Esophagus squamous epithelium (tissue), 5 donors: Measurements from ENCODE around the gene PIN1. TPM values are rescaled to one million over a fixed set of nuclear protein-coding genes. Genes with fewer than 3 reads are reported as not detected.

ENCODE experiments used
- DNase-seq: peaks from one replicate; lab custom pipeline; 2025; lab: John Stamatoyannopoulos, UW
- H3K27ac ChIP-seq, 4 donors: fragments of 200-600 bp; sonication (generic); one replicate each; pipeline ENCODE4 v1.5.1; 2016 to 2019; ENCODE audit warnings: mild to moderate bottlenecking in 1 of 4
- H3K27me3 ChIP-seq, 4 donors: fragments of 200-600 bp; sonication (generic); 1 replicate in 3 of 4; 2 replicates in 1 of 4; pipeline versions ENCODE4 v1.5.1 to v1.6.0; 2017 to 2021; ENCODE audit warnings: antibody characterized with exemption in 1 of 4
- H3K36me3 ChIP-seq, 3 donors: fragments of 200-600 bp; sonication (generic); one replicate each; pipeline ENCODE4 v1.5.1; 2016 to 2019
- H3K4me1 ChIP-seq, 3 donors: fragments of 200-600 bp; sonication (generic); one replicate each; pipeline ENCODE4 v1.5.1; 2017 to 2019
- H3K4me3 ChIP-seq, 4 donors: fragments of 200-600 bp; sonication (generic); 1 replicate in 3 of 4; 2 replicates in 1 of 4; pipeline ENCODE4 v1.5.1; 2016 to 2019; ENCODE audit warnings: mild to moderate bottlenecking in 2 of 4, moderate library complexity in 1 of 4
- H3K9me3 ChIP-seq, 3 donors: fragments of 200-600 bp; sonication (generic); one replicate each; pipeline ENCODE4 v1.5.1; 2016 to 2019
- POLR2A ChIP-seq, 4 donors: fragments of 450-650 bp; IDR thresholded peaks; one replicate each; pipeline ENCODE4 v1.6.1; 2017; ENCODE audit warnings: antibody characterized with exemption in 4 of 4, mild to moderate bottlenecking in 4 of 4, moderate library complexity in 3 of 4
- WGBS, 2 donors: methylation state at CpG; one replicate each; pipeline ENCODE4 v1.1.5; 2018; 5-methylcytosine and 5-hydroxymethylcytosine counted together
- intact Hi-C: fragments of 100-400 bp; cut with DNase I; formaldehyde crosslinking; loops from one replicate; pipeline ENCODE4 v1.15.0; 2022
- total RNA-seq, 4 donors: library from RNA; depleted of rRNA; stranded (reverse); fragments of >200 nt; gene quantifications; one replicate each; pipeline ENCODE4 v1.1.0, GENCODE V29; 2016
- TF ChIP-seq, protein P1 (sequence below), 6 experiments: fragments of 450-650 bp in 4 of 6; fragments of 200-600 bp in 2 of 6; sonication (generic) in 2 of 6; IDR thresholded peaks; one replicate each; pipeline ENCODE4 v1.5.1; 2016 to 2019; ENCODE audit warnings: antibody characterized with exemption in 6 of 6, mild to moderate bottlenecking in 4 of 6, moderate library complexity in 4 of 6
- donor health status: DM: yes; HTN: yes; CAD: no.

PIN1 gene
- total RNA-seq, 4 donors from 2014 or later, result 61.1 to 77.1 (median 67.6) TPM

DNA sequence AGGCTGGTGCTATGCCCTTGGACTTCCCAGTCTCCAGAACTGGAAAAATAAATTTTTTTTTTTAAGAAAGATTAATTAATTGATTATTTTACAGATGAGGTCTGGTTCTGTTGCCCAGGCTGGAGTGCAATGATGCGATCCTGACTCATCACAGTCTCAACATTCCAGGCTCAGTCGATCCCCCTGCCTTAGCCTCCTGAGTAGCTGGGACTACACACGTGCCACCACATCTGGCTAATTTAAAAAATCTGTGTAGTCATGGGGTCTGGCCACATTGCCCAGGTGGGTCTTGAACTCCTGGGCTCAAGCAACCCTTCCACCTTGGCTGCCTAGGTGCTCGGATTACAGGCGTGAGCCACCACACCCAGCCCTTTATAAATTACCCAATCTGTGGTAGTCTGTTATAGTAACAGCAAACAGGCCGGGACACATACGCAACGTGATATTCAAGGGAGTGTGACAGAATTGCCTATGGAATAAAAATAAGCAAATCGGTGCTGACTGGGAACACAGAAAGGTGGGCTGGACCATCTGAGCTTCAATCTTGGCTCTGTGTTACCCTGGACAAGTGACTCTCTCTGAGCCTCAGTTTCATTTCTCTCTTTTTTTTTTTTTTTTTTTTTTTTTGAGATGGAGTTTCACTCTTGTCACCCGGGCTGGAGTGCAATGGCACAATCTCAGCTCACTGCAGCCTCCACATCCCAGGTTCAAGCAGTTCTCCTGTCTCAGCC, 42.8 kb downstream of the PIN1 start:
- WGBS, 2 donors, result 52 to 71% methylated on average over 10 of the region's 10 CpGs
- intact Hi-C loops, result no loop called here

DNA sequence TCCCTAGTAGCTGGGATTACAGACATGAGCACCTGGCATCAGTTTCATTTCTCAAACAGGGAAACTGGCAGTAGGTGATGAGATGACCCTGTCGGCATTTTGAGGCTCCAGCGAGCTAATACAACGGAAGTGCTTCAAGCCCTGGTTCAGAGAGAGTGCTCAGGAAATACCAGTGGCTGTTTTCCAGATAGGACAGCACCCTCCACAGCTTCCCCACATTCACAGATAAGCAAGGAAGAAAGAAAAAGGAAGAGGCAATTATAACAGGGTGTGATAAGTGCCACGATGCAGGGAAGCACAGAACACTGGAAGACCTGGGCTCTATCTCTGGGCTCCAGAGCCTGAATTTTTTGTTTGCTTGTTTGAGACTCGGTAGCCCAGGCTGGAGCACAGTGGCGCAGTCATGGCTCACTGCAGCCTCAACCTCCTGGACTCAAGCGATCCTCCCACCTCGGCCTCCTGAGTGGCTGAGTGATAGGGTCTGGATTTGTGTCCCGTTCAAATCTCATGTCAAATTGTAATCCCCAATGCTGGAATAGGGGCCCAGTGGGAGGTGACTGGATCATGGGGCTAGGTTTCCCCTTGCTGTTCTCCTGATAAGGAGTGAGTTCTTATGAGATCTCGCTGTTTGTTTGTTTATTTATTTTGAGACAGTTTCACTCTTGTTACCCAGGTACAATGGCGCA, 43.5 kb downstream of the PIN1 start:
- Histone ChIP-seq H3K27me3 (peaks cover 0 to 3% (median 0%) of the 10 kb centered on the region in 4 donors), H3K27ac (no peak overlapping the region), H3K36me3 (no peaks in the 10 kb centered on the region), H3K4me3 (no peak overlapping the region), H3K9me3 (no peaks in the 10 kb centered on the region), H3K4me1 (peaks cover 0 to 11% (median 9%) of the 10 kb centered on the region in 3 donors)
- DNase-seq, result no peak
- WGBS, 2 donors, result 78 to 80% methylated on average over 9 to 11 of the region's 11 CpGs
- no peak for TF ChIP-seq POLR2A (IDR thresholded peaks at IDR 0.05)
- TF ChIP-seq, protein P1, sequence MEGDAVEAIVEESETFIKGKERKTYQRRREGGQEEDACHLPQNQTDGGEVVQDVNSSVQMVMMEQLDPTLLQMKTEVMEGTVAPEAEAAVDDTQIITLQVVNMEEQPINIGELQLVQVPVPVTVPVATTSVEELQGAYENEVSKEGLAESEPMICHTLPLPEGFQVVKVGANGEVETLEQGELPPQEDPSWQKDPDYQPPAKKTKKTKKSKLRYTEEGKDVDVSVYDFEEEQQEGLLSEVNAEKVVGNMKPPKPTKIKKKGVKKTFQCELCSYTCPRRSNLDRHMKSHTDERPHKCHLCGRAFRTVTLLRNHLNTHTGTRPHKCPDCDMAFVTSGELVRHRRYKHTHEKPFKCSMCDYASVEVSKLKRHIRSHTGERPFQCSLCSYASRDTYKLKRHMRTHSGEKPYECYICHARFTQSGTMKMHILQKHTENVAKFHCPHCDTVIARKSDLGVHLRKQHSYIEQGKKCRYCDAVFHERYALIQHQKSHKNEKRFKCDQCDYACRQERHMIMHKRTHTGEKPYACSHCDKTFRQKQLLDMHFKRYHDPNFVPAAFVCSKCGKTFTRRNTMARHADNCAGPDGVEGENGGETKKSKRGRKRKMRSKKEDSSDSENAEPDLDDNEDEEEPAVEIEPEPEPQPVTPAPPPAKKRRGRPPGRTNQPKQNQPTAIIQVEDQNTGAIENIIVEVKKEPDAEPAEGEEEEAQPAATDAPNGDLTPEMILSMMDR (IDR thresholded peaks at IDR 0.05), result no peak
- intact Hi-C loops, result no loop called here

More for the DNA sequence above, 42.8 kb downstream of the PIN1 start:
- no peak for DNase-seq
- Histone ChIP-seq H3K9me3 (no peaks in the 10 kb centered on the region), H3K4me1 (peaks cover 0 to 4% (median 2%) of the 10 kb centered on the region in 3 donors), H3K36me3 (no peaks in the 10 kb centered on the region), H3K27ac (no peak overlapping the region), H3K27me3 (no peaks in the 10 kb centered on the region), H3K4me3 (no peak overlapping the region)
- TF ChIP-seq POLR2A (IDR thresholded peaks at IDR 0.05), result no peak
- TF ChIP-seq, protein P1 (IDR thresholded peaks at IDR 0.05), result no peak

DNA sequence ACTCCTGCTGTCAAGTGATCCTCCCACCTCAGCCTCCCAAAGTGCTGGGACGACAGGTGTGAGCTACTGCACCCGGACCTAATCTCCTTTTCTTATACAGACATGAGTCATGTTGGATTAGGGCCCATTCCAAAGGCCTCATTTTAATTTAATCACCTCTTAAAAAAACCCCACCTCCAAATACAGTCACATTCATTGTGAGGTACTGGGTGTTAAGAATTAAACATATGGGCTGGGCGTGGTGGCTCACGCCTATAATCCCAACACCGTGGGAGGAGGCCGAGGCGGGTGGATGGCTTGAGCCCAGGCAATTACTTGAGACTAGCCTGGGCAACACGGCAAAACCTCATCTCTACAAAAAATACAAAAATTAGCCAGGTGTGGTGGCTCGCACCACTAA, 46.6 kb downstream of the PIN1 start:
- no peak for DNase-seq
- Histone ChIP-seq H3K27ac (no peak overlapping the region), H3K36me3 (no peaks in the 10 kb centered on the region), H3K4me1 (peaks cover 0 to 15% (median 10%) of the 10 kb centered on the region in 3 donors), H3K9me3 (no peaks in the 10 kb centered on the region), H3K27me3 (peaks cover 0 to 4% (median 0%) of the 10 kb centered on the region in 4 donors), H3K4me3 (no peak overlapping the region)
- intact Hi-C loops, result no loop called here
- TF ChIP-seq, protein P1 (IDR thresholded peaks at IDR 0.05), result no peak
- no peak for TF ChIP-seq POLR2A (IDR thresholded peaks at IDR 0.05)
- 26 to 70% methylated on average over 9 of the region's 9 CpGs for WGBS, 2 donors

DNA sequence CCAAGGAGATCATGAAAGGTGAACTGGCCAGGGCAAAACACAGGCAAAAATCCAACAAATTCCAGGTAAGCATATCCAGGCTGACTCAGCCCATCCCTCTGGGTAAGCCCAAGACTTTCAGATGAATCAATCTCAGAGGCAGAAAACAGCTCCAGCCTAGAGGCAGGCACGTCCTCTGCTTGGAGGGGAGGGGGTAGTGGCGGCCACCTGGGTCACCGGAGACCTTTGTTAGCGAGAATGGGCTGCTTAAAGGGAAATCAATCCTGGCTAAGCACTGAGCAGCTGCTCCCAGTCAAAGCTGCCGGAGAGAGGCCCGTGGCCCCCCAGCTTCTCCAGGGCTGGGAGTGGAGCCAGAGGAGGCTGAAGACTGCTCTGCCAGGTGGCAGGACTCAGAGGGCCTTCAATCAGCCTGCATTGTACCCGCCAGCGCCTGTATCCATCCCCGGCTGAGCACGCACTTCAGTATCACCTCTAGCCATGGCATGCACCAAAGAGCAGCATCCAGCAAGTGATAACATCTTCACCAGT, 48.2 kb downstream of the PIN1 start:
- intact Hi-C loops, result no loop called here
- Histone ChIP-seq H3K36me3 (no peaks in the 10 kb centered on the region), H3K27me3 (peaks cover 0 to 4% (median 0%) of the 10 kb centered on the region in 4 donors), H3K4me3 (no peak overlapping the region), H3K9me3 (no peaks in the 10 kb centered on the region), H3K4me1 (peaks cover 0 to 15% (median 10%) of the 10 kb centered on the region in 3 donors), H3K27ac (no peak overlapping the region)
- 23 to 28% methylated on average over 8 to 9 of the region's 10 CpGs for WGBS, 2 donors
- DNase-seq, result no peak
- TF ChIP-seq, protein P1 (IDR thresholded peaks at IDR 0.05), result no peak
- TF ChIP-seq POLR2A (IDR thresholded peaks at IDR 0.05), result no peak

DNA sequence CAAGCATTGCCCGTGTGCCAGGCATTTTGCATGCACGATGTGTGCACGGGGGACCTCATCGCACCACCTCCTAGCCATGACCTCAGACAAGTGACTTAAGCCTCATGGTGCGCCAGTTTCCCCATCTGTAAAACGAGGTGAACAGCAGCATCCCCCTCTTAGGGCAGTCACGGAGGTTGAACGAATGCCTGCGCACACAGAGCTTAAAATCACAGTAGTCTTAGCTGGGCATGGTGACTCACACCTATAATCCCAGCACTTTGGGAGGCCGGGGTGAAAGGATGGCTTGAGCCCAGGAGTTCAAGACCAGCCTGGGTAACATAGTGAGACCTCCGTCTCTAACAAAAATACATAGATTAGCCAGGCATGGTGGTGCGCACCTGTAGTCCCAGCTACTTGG, 48.6 kb downstream of the PIN1 start:
- Histone ChIP-seq H3K4me3 (no peak overlapping the region), H3K36me3 (no peaks in the 10 kb centered on the region), H3K27me3 (peaks cover 0 to 4% (median 0%) of the 10 kb centered on the region in 4 donors), H3K9me3 (no peaks in the 10 kb centered on the region), H3K4me1 (peaks cover 0 to 15% (median 10%) of the 10 kb centered on the region in 3 donors), H3K27ac (no peak overlapping the region)
- no peak for DNase-seq
- intact Hi-C loops, result no loop called here
- TF ChIP-seq POLR2A (IDR thresholded peaks at IDR 0.05), result no peak
- TF ChIP-seq, protein P1 (IDR thresholded peaks at IDR 0.05), result no peak
- WGBS, 2 donors, result 22 to 27% methylated on average over 8 to 9 of the region's 12 CpGs
